ENCODE data around the gene PHACTR3. TPM values are rescaled to one million over a fixed set of nuclear protein-coding genes. Genes with fewer than 3 reads are reported as not detected.

Gene PHACTR3
- total RNA-seq, 1 donor from 2014 or later: 0.06 TPM

DNA sequence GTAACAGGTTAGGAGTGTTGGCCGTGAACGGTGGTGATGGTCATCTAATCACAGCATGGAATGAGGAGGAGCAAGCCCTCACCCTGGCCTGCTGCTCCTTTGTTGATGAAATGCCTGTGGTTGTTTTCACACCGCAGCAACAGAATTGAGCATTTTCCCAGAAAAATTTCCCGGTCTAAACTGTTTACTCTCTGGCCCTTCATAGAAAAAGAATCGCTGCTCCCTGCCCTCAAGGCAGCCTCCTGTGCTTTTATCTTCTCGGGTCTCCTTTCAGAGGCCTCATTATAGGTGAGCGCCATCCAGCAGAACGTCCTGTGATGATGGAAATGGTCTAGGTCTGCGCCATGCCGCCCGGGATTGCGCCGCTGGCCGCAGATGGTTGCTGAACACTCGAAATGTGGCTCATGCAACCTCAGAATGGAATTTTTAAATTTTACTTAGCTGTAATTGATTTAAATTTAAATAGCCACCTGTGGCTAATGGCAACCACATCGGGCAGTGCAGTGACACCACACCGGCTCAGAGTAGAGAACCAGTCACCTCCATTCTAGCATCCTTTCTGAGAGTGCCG, 30.2 kb downstream of the PHACTR3 start:
- H3K4me3 ChIP-seq (ENCODE audit: low read depth, low read length): no peak overlapping the region
- no peak for DNase-seq (ENCODE audit: low read depth)
- TF ChIP-seq, protein P1, sequence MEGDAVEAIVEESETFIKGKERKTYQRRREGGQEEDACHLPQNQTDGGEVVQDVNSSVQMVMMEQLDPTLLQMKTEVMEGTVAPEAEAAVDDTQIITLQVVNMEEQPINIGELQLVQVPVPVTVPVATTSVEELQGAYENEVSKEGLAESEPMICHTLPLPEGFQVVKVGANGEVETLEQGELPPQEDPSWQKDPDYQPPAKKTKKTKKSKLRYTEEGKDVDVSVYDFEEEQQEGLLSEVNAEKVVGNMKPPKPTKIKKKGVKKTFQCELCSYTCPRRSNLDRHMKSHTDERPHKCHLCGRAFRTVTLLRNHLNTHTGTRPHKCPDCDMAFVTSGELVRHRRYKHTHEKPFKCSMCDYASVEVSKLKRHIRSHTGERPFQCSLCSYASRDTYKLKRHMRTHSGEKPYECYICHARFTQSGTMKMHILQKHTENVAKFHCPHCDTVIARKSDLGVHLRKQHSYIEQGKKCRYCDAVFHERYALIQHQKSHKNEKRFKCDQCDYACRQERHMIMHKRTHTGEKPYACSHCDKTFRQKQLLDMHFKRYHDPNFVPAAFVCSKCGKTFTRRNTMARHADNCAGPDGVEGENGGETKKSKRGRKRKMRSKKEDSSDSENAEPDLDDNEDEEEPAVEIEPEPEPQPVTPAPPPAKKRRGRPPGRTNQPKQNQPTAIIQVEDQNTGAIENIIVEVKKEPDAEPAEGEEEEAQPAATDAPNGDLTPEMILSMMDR (conservative IDR thresholded peaks at IDR 0.05; ENCODE audit: low read depth, low read length): no peak

DNA sequence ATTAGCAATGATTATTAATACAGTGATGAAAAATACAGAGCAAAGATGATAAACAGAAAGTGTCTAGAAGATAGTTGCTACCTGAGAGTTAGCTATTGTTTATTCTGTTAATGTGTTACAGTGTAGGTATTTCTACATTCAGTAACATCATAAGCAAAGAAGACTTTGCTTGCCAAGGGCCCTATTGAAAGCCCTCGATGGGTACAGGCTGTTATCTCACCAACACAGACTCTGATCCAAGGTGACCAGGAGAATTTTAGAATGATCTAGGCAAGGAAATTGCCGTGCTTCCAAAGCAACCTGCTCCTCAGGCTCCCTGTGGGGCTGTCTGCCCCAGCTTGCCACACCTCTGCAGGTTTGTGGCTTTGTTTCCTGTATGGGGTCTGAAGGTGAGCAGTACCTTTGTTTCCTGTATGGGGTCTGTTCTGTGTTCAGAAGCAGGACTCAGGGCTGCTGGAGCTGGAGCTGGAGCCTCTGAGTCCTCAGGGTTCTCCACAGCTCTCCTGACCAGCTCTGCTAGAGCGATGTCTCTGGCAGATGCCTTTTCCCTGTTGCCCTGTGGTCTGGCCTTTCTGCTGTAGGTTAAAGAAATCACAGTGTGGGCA, 32.5 kb downstream of the PHACTR3 start:
- no peak overlapping the region for H3K4me3 ChIP-seq (ENCODE audit: low read depth, low read length)
- TF ChIP-seq, protein P1 (conservative IDR thresholded peaks at IDR 0.05; ENCODE audit: low read depth, low read length): no peak
- DNase-seq (ENCODE audit: low read depth): no peak

DNA sequence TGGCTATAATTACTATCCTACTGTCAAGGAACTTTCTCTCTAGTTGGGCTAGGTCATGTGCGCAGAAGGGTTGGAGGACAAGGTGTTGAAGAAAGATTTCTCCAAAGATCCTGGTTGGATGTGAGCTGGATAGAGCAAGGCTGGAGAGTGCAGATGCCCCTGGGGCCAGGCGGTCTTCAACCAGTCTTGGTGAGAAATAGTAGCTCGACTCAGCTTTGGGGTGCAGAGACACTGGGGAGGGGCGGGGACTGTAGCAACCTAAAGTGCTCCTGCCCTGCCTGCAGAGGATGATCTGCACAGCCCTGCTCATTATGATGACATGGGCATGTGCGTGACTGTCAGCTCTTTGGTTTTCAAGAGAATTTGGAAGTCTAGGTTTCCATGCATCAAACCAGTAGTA, 35.9 kb downstream of the PHACTR3 start:
- no peak for DNase-seq (ENCODE audit: low read depth)
- TF ChIP-seq, protein P1 (conservative IDR thresholded peaks at IDR 0.05; ENCODE audit: low read depth, low read length): no peak
- no peak overlapping the region for H3K4me3 ChIP-seq (ENCODE audit: low read depth, low read length)

DNA sequence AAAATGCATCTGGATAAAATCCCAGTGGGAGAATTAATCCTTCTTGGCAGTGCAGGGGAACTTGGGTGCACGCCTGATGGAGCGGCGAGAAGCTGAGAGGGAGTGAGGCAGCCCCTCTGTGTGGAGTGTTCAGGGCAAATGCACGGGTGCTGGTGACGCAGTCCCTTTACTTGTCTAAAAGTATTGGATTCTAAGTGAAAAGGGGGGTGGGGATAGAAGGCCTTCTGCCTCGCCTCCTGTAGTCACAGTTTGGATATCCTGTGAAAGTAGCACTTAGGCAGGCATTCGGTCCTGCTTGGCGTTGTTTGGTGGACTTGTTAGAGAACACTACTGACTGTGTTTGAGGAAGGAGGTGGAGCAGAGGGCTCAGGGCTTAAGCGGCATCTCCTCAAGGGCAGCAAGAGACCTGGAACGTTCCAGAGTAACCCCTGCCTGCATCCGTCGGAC, 39.3 kb downstream of the PHACTR3 start:
- H3K4me3 ChIP-seq (ENCODE audit: low read depth, low read length): no peak overlapping the region
- no peak for DNase-seq (ENCODE audit: low read depth)
- TF ChIP-seq, protein P1 (conservative IDR thresholded peaks at IDR 0.05; ENCODE audit: low read depth, low read length): no peak

DNA sequence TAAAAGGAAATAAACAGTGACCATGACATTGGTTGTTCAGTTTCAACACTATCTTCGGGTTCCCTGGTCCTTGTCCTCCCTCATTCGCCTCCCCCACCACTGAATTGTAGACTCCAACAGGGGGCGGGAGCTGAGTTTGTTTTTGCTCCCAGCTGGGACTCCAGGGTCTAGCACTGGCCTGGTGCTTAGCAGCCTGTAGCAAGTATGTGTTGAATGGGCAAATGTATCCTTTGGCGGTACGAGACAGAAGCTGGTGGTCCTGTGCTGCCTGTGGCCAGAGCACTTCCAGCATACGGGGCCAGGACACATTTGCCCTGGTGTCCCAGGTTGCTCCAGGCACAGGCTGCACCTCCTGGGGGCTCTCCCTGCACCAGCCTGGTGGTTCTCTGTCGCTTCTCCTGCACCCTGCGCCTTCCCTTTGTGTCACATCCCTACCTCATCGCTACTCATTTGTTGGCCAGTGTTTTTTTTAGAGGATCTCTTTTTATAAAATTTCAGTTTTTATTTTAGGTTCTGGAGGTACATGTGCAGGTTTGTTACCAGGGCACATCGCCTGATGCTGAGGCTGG, 40.1 kb downstream of the PHACTR3 start:
- DNase-seq (ENCODE audit: low read depth): no peak
- TF ChIP-seq, protein P1 (conservative IDR thresholded peaks at IDR 0.05; ENCODE audit: low read depth, low read length): no peak
- no peak overlapping the region for H3K4me3 ChIP-seq (ENCODE audit: low read depth, low read length)

DNA sequence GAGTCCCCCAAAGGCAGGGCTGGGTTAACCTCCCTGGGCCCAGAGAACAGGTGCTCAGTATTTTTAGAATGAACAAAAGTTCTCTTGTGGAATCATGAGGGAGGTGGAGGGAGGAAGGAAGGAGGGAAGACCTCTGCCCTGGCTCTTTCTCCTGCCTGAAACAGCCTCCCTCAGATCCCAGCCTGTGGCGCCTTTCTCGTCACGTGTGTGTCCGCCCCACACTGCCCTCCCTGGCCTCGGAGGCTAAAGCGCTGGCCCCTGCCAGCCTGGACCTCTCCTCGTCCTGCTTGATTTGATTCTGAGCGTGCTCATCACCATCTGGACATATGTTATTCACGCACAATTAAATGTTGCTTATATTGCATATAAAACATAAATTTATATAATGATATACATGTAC, 40.9 kb downstream of the PHACTR3 start:
- H3K4me3 ChIP-seq (ENCODE audit: low read depth, low read length): no peak overlapping the region
- TF ChIP-seq, protein P1 (conservative IDR thresholded peaks at IDR 0.05; ENCODE audit: low read depth, low read length): no peak
- no peak for DNase-seq (ENCODE audit: low read depth)
